Activated naive CD8-positive, alpha-beta T cell treated with anti-CD3 and anti-CD28 coated beads for 36 hours (primary cell): ENCODE measurements around the gene SLC9A3. TPM values are rescaled to one million over a fixed set of nuclear protein-coding genes. Genes with fewer than 3 reads are reported as not detected.

ENCODE experiments used
- DNase-seq: peaks from one replicate; pipeline ENCODE4 v3.0.0; 2021
- H3K27ac Mint-ChIP-seq: one replicate; pipeline ENCODE4 v1.8.0; 2022; ENCODE audit warnings: mild to moderate bottlenecking, moderate library complexity, mixed read lengths
- H3K27me3 Mint-ChIP-seq: one replicate; pipeline ENCODE4 v1.8.0; 2022; ENCODE audit warnings: mild to moderate bottlenecking, mixed read lengths
- H3K36me3 Mint-ChIP-seq: one replicate; pipeline ENCODE4 v1.8.0; 2021; ENCODE audit warnings: mild to moderate bottlenecking, mixed read lengths
- H3K4me1 Mint-ChIP-seq: one replicate; pipeline ENCODE4 v1.8.0; 2021; ENCODE audit warnings: mixed read lengths
- H3K4me3 Mint-ChIP-seq: one replicate; pipeline ENCODE4 v1.8.0; 2022; ENCODE audit warnings: mild to moderate bottlenecking, moderate library complexity, mixed read lengths
- H3K9me3 Mint-ChIP-seq: one replicate; pipeline ENCODE4 v1.8.0; 2022; ENCODE audit warnings: mixed read lengths
- total RNA-seq, 2 experiments: library from RNA; stranded (reverse); gene quantifications; one replicate each; pipeline ENCODE4 v1.2.3, GENCODE V29; 2021

Gene SLC9A3
- total RNA-seq, 2 experiments from 2014 or later: 2.1 to 2.4 TPM

GRCh38 chr5:499233-500209 is 24.7 kb downstream of the SLC9A3 start:
- no peaks in the 10 kb centered on the region for H3K36me3 Mint-ChIP-seq
- H3K27ac Mint-ChIP-seq: no peak overlapping the region
- no peak for DNase-seq
- H3K4me3 Mint-ChIP-seq: no peak overlapping the region
- H3K9me3 Mint-ChIP-seq: no peaks in the 10 kb centered on the region
- H3K4me1 Mint-ChIP-seq: peaks cover 2% of the 10 kb centered on the region
- H3K27me3 Mint-ChIP-seq: peaks cover 37% of the 10 kb centered on the region

GRCh38 chr5:497871-498509 is 26.3 kb downstream of the SLC9A3 start:
- H3K4me1 Mint-ChIP-seq: peaks cover 2% of the 10 kb centered on the region
- no peak overlapping the region for H3K27ac Mint-ChIP-seq
- peaks cover 34% of the 10 kb centered on the region for H3K27me3 Mint-ChIP-seq
- no peak overlapping the region for H3K4me3 Mint-ChIP-seq
- H3K9me3 Mint-ChIP-seq: no peaks in the 10 kb centered on the region
- H3K36me3 Mint-ChIP-seq: no peaks in the 10 kb centered on the region
- DNase-seq: no peak

GRCh38 chr5:497090-497700 is 27.1 kb downstream of the SLC9A3 start:
- DNase-seq: no peak
- Mint-ChIP-seq H3K4me1 (peaks cover 2% of the 10 kb centered on the region), H3K4me3 (no peak overlapping the region), H3K36me3 (no peaks in the 10 kb centered on the region), H3K27me3 (peaks cover 30% of the 10 kb centered on the region), H3K9me3 (no peaks in the 10 kb centered on the region), H3K27ac (no peak overlapping the region)

GRCh38 chr5:496028-496427 is 28.2 kb downstream of the SLC9A3 start:
- Mint-ChIP-seq H3K4me1 (no peaks in the 10 kb centered on the region), H3K36me3 (no peaks in the 10 kb centered on the region), H3K27me3 (peaks cover 25% of the 10 kb centered on the region), H3K4me3 (no peak overlapping the region), H3K9me3 (no peaks in the 10 kb centered on the region), H3K27ac (no peak overlapping the region)
- DNase-seq: no peak

- no peak for DNase-seq
- Mint-ChIP-seq H3K27ac (no peak overlapping the region), H3K4me3 (no peak overlapping the region), H3K4me1 (no peaks in the 10 kb centered on the region), H3K27me3 (peaks cover 12% of the 10 kb centered on the region), H3K9me3 (no peaks in the 10 kb centered on the region), H3K36me3 (no peaks in the 10 kb centered on the region)
Observed at GRCh38 chr5:494667-495255, 29.5 kb downstream of the SLC9A3 start.

- DNase-seq: no peak
- Mint-ChIP-seq H3K27ac (no peak overlapping the region), H3K36me3 (no peaks in the 10 kb centered on the region), H3K9me3 (no peaks in the 10 kb centered on the region), H3K4me1 (no peaks in the 10 kb centered on the region), H3K4me3 (no peak overlapping the region), H3K27me3 (peaks cover 10% of the 10 kb centered on the region)
Observed at GRCh38 chr5:493758-494157, 30.5 kb downstream of the SLC9A3 start.

GRCh38 chr5:493119-493701 is 31.0 kb downstream of the SLC9A3 start:
- Mint-ChIP-seq H3K4me3 (no peak overlapping the region), H3K27ac (no peak overlapping the region), H3K9me3 (no peaks in the 10 kb centered on the region)

GRCh38 chr5:492314-492893 is 31.8 kb downstream of the SLC9A3 start:
- no peaks in the 10 kb centered on the region for H3K9me3 Mint-ChIP-seq
- H3K27ac Mint-ChIP-seq: no peak overlapping the region
- no peaks in the 10 kb centered on the region for H3K36me3 Mint-ChIP-seq
- DNase-seq: no peak
- H3K27me3 Mint-ChIP-seq: no peaks in the 10 kb centered on the region
- no peaks in the 10 kb centered on the region for H3K4me1 Mint-ChIP-seq
- no peak overlapping the region for H3K4me3 Mint-ChIP-seq

More at GRCh38 chr5:493119-493701, 31.0 kb downstream of the SLC9A3 start:
- Mint-ChIP-seq H3K36me3 (no peaks in the 10 kb centered on the region), H3K27me3 (peaks cover 4% of the 10 kb centered on the region), H3K4me1 (no peaks in the 10 kb centered on the region)
- DNase-seq: no peak

GRCh38 chr5:491856-492155 is 32.4 kb downstream of the SLC9A3 start:
- no peak overlapping the region for H3K27ac Mint-ChIP-seq
- H3K4me3 Mint-ChIP-seq: no peak overlapping the region
- H3K4me1 Mint-ChIP-seq: no peaks in the 10 kb centered on the region
- no peaks in the 10 kb centered on the region for H3K9me3 Mint-ChIP-seq
- no peaks in the 10 kb centered on the region for H3K27me3 Mint-ChIP-seq
- DNase-seq: no peak
- no peaks in the 10 kb centered on the region for H3K36me3 Mint-ChIP-seq

- H3K4me1 Mint-ChIP-seq: no peaks in the 10 kb centered on the region
- DNase-seq: no peak
- H3K27ac Mint-ChIP-seq: no peak overlapping the region
- H3K27me3 Mint-ChIP-seq: peaks cover 3% of the 10 kb centered on the region
- H3K4me3 Mint-ChIP-seq: no peak overlapping the region
- H3K9me3 Mint-ChIP-seq: no peaks in the 10 kb centered on the region
- H3K36me3 Mint-ChIP-seq: no peaks in the 10 kb centered on the region
Observed at GRCh38 chr5:491119-491855, 33.0 kb downstream of the SLC9A3 start.

GRCh38 chr5:490116-491106 is 33.8 kb downstream of the SLC9A3 start:
- Mint-ChIP-seq H3K4me1 (peaks cover 2% of the 10 kb centered on the region), H3K9me3 (no peaks in the 10 kb centered on the region), H3K4me3 (no peak overlapping the region), H3K27ac (no peak overlapping the region), H3K27me3 (peaks cover 9% of the 10 kb centered on the region), H3K36me3 (no peaks in the 10 kb centered on the region)
- DNase-seq: no peak

GRCh38 chr5:489689-490080 is 34.6 kb downstream of the SLC9A3 start:
- peaks cover 15% of the 10 kb centered on the region for H3K27me3 Mint-ChIP-seq
- H3K36me3 Mint-ChIP-seq: no peaks in the 10 kb centered on the region
- H3K4me3 Mint-ChIP-seq: no peak overlapping the region
- DNase-seq: no peak
- H3K9me3 Mint-ChIP-seq: no peaks in the 10 kb centered on the region
- peaks cover 2% of the 10 kb centered on the region for H3K4me1 Mint-ChIP-seq
- no peak overlapping the region for H3K27ac Mint-ChIP-seq
